Lung microvascular endothelial cell (primary cell): ENCODE measurements around the gene RNF19B. TPM values are rescaled to one million over a fixed set of nuclear protein-coding genes. Genes with fewer than 3 reads are reported as not detected.
A peak's percentile ranks its signal among the peaks of the same experiment; 100 is the strongest.
"Not testable (repeated sequence)": the region's sequence is repeated elsewhere in the genome, so short reads cannot be mapped to it uniquely, and the experiment has no call there.

Experiments
- DNase-seq, 2 donors: peaks; one replicate each; pipeline versions ENCODE4 v3.0.0 to v3.0.0-alpha.2; 2010; ENCODE audit warnings: low read depth in 2 of 2
- total RNA-seq: library from RNA; depleted of rRNA; stranded (reverse); fragments of >200 nt; gene quantifications from 2 replicates; pipeline ENCODE4 v1.2.1, GENCODE V29; 2014

RNF19B gene
- total RNA-seq, 1 donor from 2014 or later: 8.5 TPM

DNA sequence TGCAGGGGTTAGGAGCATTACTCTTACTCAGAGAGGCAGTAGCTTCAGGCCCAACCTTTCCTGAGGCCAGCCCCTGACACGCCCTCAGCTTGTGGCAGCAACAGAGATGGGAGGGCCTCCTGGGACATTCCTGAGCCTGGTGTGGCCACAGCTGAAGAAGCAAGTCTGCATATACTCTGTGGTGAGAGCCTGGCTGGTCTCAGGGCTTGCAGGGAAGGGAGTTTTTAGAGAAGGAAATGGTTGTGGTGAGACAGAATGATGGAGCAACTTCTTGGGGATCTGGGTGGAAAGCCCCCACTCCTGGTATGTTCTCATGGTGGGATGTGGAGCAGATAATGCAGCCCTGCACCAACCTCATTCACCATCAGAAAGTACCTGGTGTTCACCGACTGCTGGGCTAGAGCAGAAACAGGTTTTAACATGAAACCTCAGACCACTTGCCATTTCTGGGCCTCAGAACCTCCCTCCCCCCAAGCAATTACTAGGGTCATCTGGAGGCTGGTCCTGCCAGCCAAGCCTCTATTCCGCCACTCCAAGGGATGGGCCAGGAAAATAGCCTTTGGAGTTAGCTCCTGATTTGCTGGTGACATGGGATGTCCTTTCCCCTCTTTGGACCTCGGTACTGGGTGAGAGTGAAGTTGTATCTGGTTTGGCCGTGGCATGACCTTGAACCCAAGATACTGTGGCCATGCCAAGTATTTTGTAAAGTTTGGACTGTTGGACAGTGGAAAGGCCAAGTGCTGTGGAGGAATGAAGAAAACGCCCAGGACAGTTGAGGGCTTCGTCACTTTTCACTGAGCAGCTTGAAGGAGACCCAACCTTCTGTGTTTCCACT is 28.1 kb upstream of the RNF19B start:
- peak in 1 of 2 donors; percentile 91 for DNase-seq

DNA sequence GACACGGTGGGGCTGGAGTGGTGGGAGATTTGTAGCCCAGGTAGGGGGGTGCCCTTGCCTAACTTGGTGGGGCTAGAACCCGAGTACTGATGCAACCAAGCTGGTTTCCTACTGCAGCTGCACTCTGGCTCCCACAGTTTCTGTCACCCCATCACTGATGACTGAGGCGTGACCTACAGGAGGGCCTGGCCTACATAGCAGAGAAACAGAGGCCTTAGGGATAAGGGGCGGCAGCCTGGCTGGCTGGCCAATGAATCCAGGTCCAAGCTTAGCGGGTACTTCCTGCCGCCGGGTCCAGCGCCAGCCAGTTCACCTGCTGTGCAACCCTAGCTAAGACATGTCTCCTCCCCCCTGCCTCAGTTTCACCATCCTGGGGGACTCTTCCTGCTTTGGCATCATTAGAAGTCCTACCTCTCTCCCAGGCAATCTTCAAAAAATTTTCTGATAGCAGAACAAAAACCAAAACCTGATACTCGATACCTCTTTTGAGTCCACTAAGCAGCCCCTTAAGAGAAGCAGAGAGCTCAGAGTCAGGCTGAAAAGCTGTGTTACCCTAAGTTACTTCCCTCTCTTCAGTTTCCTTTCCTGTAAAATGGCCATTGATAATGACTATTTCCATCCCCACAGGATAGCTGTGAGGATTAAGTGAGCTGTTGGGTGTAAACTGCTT is 27.3 kb upstream of the RNF19B start:
- no peak for DNase-seq

DNA sequence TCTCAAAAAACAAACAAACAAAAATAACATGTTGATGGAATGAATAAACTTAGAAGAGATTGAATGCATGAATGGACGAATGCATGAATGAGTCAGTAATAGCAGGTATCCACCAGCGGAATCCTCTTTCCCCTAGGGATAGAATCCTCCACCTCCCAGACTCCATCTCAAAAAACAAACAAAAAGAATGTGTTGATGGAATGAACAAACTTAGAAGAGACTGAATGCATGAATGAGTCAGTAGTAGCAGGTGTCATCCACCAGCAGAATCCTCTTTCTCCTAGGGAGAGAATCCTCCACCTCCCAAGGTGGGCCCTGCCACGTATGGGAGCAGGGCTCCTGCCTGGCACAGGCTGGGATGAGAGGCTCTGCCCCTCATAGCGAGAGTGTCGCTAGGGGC is 26.8 kb upstream of the RNF19B start:
- no peak for DNase-seq

- DNase-seq: no peak
These were observed 26.3 kb upstream of the RNF19B start for GRCh38 chr1:32990887-32991286.

DNA sequence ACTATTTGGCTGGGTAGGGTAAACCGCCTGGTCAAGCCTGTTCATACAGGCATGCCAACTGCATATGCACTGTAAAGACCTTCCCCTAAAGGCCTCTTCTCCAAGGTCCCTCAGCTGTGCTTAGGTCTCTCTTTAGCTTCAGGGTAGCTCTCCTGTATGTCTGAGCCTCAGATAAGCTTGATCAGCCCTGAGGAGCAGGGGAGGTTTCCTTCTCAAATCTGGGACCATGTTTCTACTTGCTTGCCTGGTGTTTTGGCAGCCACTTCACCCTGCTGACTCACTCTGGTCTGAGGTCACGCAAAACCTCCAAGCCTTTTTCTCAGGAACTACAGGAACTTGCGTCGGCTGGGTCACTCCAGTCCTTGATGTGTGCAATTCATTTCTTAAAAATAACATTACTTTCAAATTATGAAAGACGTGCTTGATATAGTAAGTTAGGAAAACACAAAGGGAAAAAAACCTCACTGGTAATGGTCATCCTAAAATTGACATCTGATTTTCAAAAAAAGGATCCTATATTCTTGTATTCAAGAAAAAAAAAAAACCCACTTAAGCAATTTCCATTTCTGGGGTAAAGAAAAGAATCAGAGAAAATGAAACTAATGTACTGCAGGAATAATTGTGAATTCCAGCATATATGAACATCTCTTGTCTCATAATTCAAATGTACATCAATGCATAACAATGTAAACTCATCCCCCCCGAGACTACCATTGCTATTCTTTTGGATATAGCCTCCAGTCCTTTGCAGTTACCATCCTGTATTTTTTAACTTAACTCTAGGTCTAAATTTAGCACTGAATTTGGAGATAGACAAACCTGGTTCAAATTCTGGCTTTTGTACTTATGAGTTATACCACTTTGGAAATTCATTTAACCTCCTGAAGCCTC is 24.8 kb upstream of the RNF19B start:
- DNase-seq: peak; percentile 61 to 99

GRCh38 chr1:32988665-32989064 is 24.1 kb upstream of the RNF19B start:
- DNase-seq: peak; percentile 38 to 54

DNA sequence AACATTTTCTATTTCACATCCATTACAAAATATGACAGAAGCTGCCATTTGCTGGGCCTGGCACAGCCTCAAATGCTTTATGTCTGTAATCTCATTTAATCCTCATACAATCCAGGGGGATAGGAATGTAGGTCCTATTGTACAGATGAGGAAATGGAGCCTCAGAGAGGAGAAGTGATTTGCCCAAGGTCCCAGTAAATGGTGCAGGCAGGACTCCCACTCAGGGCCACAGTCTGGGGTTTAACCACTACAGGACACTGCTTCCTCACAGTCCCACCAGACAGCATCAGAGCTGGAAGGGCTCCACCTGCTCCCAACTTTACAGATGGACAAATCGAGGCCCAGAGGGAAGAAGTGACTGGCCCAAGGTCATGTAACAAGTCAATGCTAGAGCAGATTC is 20.6 kb upstream of the RNF19B start:
- DNase-seq: no peak

GRCh38 chr1:32984455-32985171 is 20.0 kb upstream of the RNF19B start:
- peak in 1 of 2 donors; percentile 32 for DNase-seq

DNA sequence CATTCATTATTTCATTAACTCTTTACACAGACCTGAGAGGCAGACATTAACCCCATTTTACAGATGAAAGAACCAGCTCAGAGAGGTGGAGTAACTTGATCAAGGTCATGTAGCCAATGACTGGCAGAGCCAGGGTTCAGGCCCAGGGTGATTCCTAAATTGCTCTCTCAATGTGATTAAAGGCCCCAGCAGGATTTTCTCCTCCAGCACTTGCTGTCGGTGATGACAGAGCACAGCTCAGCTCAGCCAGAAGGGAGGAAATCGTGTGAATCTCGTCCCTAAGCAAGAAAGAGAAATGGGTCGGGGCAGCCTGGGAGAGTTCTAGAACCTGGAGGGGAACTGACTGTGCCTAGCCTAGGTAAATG is 19.5 kb upstream of the RNF19B start:
- no peak for DNase-seq

DNA sequence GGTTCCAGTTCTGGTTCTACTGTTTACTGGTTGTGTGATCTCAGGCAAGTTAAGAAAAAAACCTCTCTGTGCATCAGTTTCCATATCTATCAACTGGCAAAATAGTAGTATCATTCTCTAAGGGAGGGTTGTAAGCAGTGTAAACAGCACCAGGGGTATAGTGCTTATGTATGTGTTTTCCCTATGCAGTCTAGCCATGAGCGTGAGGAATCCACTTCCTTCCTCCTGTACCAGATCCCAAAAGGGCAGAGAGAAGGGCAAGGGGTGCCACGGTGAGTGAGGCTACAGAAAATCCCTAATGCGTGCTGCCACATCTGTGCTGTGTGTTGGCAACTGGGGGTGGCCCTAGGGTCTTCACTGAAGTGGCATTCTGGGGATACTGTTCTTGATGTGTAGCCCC is 18.4 kb upstream of the RNF19B start:
- DNase-seq: peak in 1 of 2 donors; percentile 44

DNA sequence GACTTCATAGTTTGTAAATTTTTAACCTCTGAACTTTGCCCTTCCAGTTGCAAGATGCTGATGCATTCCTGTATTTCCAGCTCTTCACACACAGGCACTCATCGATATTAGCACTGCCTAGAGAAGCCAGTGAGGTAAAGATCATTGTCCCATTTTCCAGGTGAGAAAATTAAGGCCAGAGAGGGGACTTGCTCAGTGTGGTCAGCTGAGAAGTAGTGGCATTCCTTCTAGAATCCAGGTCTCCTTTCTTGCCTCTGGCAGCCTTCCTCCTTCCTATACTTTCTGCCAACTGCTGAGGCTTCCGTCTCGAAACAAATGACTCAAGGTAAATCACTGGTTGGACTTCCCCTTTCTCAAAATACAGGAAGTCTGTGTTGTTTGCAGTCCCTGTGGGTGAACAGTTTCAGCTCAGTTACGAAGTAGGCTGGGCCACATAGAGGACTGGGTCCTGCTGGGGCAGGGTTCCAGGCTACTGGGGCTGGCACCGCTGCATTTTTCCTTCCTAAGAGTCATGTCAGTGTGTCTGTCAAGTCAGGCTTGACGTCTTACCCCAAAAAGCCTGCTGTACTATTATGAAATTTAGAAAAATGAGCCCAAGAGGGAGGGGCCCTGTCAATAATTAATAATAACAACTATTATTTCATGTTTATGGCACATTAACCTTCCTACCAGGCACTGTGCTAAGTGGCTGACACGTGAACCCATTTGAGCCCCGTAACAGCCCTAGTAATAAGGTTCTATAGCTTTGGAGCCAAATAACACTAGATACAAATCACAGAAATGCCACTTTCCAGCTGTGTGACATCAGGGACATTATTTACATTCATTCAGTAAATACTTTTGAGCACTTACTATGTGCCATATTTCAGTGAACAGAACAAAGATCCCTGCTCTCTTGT is 16.6 kb upstream of the RNF19B start:
- DNase-seq: peak; percentile 57 to 97

DNA sequence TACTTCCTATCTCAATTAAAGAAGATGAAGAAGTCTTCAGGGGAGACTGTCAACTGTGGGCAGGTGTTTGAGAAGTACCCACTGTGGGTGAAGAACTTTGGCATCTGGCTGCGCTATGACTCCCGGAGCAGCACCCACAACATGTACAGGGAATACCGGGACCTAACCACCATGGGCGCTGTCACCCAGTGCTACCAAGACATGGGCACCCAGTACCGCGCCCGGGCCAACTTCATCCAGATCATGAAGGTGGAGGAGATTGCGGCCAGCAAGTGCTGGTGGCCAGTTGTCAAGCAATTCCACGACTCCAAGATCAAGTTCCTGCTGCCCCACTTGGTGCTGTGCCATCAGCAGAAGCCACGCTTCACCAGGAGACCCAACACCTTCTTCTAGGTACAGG is 15.5 kb upstream of the RNF19B start:
- DNase-seq: no peak

DNA sequence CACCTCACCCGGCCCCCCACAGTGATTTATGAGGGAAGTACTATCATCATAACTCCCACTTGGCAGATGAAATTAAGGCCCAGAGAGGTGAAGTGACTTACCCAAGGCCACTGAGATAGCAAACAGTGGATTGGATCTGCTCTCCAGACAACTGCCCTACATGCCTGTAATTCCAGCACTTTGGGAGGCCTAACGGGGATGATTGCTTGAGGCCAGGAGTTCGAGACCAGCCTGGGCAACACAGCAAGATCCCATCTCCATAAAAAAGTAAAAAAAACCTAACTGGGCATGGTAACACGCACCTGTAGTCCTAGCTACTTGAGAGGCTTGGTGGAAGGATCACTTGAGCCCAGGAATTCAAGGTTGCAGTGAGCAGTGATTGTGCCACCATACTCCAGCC is 14.2 kb upstream of the RNF19B start:
- DNase-seq: no peak

- no peak for DNase-seq
These were observed 13.0 kb upstream of the RNF19B start for GRCh38 chr1:32977546-32978087.

GRCh38 chr1:32975055-32975454 is 10.4 kb upstream of the RNF19B start:
- DNase-seq: not testable (repeated sequence)

GRCh38 chr1:32973458-32973857 is 8.8 kb upstream of the RNF19B start:
- DNase-seq: not testable (repeated sequence)

- peak; percentile 60 to 76 for DNase-seq
These were observed 8.3 kb upstream of the RNF19B start for GRCh38 chr1:32972814-32973428.

GRCh38 chr1:32971576-32971975 is 7.0 kb upstream of the RNF19B start:
- DNase-seq: no peak

DNA sequence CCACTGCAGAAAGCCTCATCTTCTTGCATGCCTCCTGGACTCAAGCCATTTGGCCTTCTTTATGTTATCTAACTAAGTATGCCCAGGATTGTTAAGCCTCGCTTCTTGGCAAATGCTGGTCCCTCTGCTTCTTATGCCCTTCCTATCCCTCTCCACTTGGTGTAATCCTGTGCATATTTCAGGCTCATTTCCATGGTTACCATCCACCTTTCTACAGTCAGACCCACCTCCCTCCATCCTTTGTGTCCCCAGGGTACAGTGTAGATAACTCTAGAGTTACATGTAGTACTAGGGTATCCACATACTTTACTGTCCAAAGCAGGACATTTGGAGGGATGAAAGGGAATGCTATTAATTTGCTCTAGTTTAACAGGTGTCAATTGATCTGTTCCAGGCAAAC is 6.5 kb upstream of the RNF19B start:
- DNase-seq: no peak

DNA sequence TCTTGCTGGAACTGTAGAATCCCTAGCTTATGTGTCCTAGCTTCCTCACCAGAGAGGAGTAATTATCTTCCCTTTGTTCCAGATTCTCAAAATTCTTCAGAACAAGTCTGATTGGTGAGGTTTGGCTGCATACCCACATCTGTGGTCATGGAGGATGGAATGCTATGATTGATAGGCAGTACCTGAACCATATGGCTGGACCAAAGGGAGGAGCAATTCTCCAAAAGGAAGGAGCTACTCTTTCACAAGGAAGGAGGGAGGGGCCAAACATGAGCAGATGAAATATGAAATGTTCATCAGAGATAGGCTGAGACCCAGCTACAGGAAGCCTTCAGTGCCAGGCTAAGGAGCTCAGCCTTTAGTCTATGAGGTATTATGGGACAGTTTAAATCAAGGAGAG is 5.0 kb upstream of the RNF19B start:
- DNase-seq: no peak
